Measurements from ENCODE around the gene LRRC63. TPM values are rescaled to one million over a fixed set of nuclear protein-coding genes. Genes with fewer than 3 reads are reported as not detected.
"Not testable (repeated sequence)": the region's sequence is repeated elsewhere in the genome, so short reads cannot be mapped to it uniquely, and the experiment has no call there.

Gene LRRC63, protein sequence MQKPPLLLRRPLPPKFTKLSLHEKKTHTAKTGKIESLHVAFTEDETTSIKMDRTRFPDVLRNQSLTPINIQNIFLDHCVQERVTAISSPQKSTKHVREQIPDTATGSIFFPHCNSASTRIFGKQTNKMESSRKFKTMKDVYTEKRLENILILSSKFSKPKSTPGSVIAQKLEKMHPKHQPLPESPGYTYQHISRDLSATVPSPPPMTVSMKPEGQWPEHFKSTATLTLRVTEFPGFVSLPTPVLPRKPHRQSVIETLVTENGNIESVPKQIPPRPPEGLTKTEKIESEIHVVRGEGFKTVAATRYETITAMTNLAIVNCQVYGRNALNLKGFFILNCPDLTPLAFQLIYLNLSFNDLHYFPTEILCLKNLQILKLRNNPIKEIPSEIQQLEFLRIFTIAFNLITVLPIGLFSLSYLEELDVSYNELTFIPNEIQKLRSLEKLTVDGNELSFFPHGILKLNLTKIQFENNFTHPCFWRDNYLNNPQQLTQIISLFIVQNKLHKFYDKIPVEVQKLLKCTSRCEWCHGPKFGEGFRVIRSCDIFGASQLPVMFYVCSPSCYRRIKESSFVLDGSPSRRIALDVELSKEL
- total RNA-seq = under 1 TPM; 0.55 TPM
- not detected for polyA plus RNA-seq

DNA sequence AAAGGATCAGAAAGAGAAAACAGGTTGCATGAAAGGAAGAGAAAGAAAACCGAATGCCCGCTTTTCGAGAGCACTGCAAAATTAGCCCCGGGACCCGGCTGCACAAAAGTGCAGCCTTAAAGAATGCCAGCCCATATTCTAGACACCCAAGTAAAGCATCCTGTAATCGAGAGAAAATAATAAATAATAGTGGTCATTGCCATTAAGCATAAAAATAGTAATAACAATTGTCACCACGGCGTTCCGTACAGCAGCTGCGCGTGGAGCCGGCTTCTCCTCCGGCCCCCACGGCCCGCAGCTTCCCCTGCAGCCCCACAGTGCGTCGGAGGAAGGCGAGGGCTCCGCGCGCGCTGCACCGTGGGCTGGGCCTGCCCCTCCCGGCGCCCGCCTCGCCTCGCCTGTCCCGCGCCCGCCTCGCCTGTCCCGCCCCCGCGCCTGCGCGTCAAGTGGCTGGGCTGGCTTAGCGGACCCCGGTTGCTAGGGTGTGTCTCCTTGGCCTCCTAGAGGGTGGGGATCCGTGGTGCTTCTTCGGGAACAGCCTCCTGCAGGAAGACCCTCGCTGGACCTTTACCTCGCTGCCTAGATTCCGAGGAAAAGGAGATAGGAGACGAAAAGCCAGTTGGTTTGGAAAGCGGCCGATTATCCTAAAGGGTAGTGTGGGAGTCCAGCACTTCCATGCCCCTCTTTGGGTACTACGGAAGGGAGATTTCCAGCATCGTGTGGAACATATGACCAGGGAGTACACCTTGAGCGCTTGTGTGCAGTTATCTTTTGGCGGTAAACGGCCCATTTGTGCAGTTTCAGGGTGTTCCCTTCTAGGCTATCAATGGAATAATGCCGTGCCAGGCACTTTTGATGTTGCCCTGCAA is at the start of gene LRRC63:
TSS of gene LRRC63 (plus strand) at position 446 of the 869 bp plus-strand sequence. CDS start 1,107 bp downstream, outside the sequence.
- no peaks in the 10 kb centered on the region for H3K27me3 Mint-ChIP-seq
- ChIA-PET POLR2A (interaction anchor here (0.9 to 1.6 kb wide), 6 partner anchors 10 to 160 kb away, joined by 3 to 7 read pairs (median 4); partner anchors contain the start of gene ZC3H13), CTCF (interaction anchor here (0.9 to 1.9 kb wide), 11 partner anchors 9 to 86 kb away, joined by 3 to 11 read pairs (median 3); no protein-coding TSS in a partner anchor)
- no peaks in the 10 kb centered on the region for H3K9me3 Mint-ChIP-seq
- H3K4me3 Mint-ChIP-seq = peak within 1 kb of the TSS; percentile 90 to 94 (median 92)
- Histone ChIP-seq H3K27me3 (ENCODE audit: insufficient read depth, low read length, poor library complexity, severe bottlenecking) (no peaks in the 10 kb centered on the region), H3K4me3 (ENCODE audit: low read length) (peak within 1 kb of the TSS; percentile 79), H3K27ac (ENCODE audit: low read depth, low read length) (peak within 1 kb of the TSS; percentile 90), H3K36me3 (ENCODE audit: insufficient read depth, low read length) (no peaks in the 10 kb centered on the region), H3K9me3 (ENCODE audit: low read length) (no peaks in the 10 kb centered on the region), H3K4me1 (ENCODE audit: insufficient read depth, low read length) (peaks cover 16% of the 10 kb centered on the region)
- H3K4me1 Mint-ChIP-seq = peaks cover 19 to 38% (median 20%) of the 10 kb centered on the region in 3 donors
- peaks cover 0 to 4% (median 4%) of the 10 kb centered on the region in 3 donors for H3K36me3 Mint-ChIP-seq
- H3K27ac Mint-ChIP-seq = peak within 1 kb of the TSS; percentile 78 to 98 (median 96)
- peak; percentile 74 to 90 (median 81) for DNase-seq

DNA sequence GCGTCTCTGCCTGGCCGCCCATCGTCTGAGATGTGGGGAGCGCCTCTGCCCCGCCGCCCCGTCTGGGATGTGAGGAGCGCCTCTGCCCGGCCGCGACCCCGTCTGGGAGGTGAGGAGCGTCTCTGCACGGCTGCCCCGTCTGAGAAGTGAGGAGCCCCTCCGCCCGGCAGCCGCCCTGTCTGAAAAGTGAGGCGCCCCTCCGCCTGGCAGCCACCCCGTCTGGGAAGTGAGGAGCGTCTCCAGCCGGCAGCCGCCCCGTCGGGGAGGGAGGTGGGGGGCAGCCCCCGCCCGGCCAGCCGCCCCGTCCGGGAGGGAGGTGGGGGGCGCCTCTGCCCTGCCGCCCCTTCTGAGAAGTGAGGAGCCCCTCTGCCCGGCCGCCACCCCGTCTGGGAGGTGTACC is 49.0 kb upstream of the LRRC63 start:
- POLR2A ChIA-PET; H3K27me3 ChIP-seq (ENCODE audit: insufficient read depth, low read length, poor library complexity, severe bottlenecking): not testable (repeated sequence)

DNA sequence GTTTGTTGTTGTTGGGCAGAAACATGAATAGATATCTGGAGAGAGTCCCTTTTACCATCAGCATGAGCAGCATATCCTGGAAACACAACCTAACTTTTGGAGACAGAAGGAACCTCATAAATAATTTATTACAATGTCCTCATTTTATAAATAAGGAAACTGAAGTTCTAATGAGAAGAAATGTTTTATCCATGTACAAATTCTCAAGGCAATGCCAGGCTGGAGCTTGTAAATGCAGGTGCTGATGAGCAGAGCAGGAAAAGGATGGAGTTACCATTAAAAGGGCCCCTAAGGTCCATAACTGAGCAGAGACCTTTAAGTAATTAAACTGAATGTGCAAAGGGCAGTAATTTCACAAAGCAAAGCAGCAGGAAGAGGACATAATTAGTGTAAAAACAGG is 47.1 kb upstream of the LRRC63 start:
- H3K4me1 Mint-ChIP-seq = peaks cover 76 to 92% (median 85%) of the 10 kb centered on the region in 3 donors
- Histone ChIP-seq H3K27me3 (ENCODE audit: insufficient read depth, low read length, poor library complexity, severe bottlenecking) (no peaks in the 10 kb centered on the region), H3K4me3 (ENCODE audit: low read length) (peak overlapping the region; percentile 1), H3K36me3 (ENCODE audit: insufficient read depth, low read length) (peaks cover 7% of the 10 kb centered on the region), H3K4me1 (ENCODE audit: insufficient read depth, low read length) (peaks cover 80% of the 10 kb centered on the region), H3K27ac (ENCODE audit: low read depth, low read length) (no peak overlapping the region), H3K9me3 (ENCODE audit: low read length) (no peaks in the 10 kb centered on the region)
- DNase-seq = no peak
- H3K4me3 Mint-ChIP-seq = peak overlapping the region in 6 of 7 donors; percentile 23 to 82 (median 64)
- no peaks in the 10 kb centered on the region for H3K9me3 Mint-ChIP-seq
- ChIA-PET POLR2A (no interaction called here), CTCF (interaction anchor here (10.2 kb wide), 1 partner anchor 15 kb away, joined by 105 read pairs; the partner anchor contains the start of gene LCP1)
- H3K27me3 Mint-ChIP-seq = no peaks in the 10 kb centered on the region
- peaks cover 3 to 39% (median 6%) of the 10 kb centered on the region in 3 donors for H3K36me3 Mint-ChIP-seq
- peak overlapping the region; percentile 52 to 98 (median 91) for H3K27ac Mint-ChIP-seq

More for the DNA sequence above, 49.0 kb upstream of the LRRC63 start:
- peak overlapping the region in 7 of 8 donors; percentile 55 to 100 (median 92) for H3K27ac Mint-ChIP-seq
- peaks cover 3 to 46% (median 10%) of the 10 kb centered on the region in 3 donors for H3K36me3 Mint-ChIP-seq
- not testable (repeated sequence) for H3K4me3 ChIP-seq (ENCODE audit: low read length); H3K27ac ChIP-seq (ENCODE audit: low read depth, low read length); H3K9me3 Mint-ChIP-seq; H3K27me3 Mint-ChIP-seq; H3K9me3 ChIP-seq (ENCODE audit: low read length)
- CTCF ChIA-PET = interaction anchor here (6.6 kb wide), 1 partner anchor 10 kb away, joined by 128 read pairs; no protein-coding TSS in a partner anchor
- H3K4me1 Mint-ChIP-seq = peaks cover 69 to 84% (median 83%) of the 10 kb centered on the region in 3 donors
- Histone ChIP-seq H3K4me1 (ENCODE audit: insufficient read depth, low read length) (peaks cover 72% of the 10 kb centered on the region), H3K36me3 (ENCODE audit: insufficient read depth, low read length) (peaks cover 23% of the 10 kb centered on the region)
- peak in 1 of 5 donors; percentile 55 for DNase-seq
- H3K4me3 Mint-ChIP-seq = peak overlapping the region in 4 of 7 donors; percentile 7 to 73 (median 34)

- no peaks in the 10 kb centered on the region for H3K9me3 ChIP-seq (ENCODE audit: low read length)
- H3K36me3 ChIP-seq (ENCODE audit: insufficient read depth, low read length) = peaks cover 4% of the 10 kb centered on the region
- ChIA-PET POLR2A (interaction anchor here (1.0 kb wide), 1 partner anchor 17 kb away, joined by 4 read pairs; the partner anchor contains the start of gene LCP1), CTCF (interaction anchor here (10.2 kb wide), 1 partner anchor 14 kb away, joined by 105 read pairs; the partner anchor contains the start of gene LCP1)
- peaks cover 80% of the 10 kb centered on the region for H3K4me1 ChIP-seq (ENCODE audit: insufficient read depth, low read length)
- no peaks in the 10 kb centered on the region for H3K27me3 ChIP-seq (ENCODE audit: insufficient read depth, low read length, poor library complexity, severe bottlenecking)
- H3K27ac Mint-ChIP-seq = peak overlapping the region; percentile 71 to 98 (median 93)
- peaks cover 3 to 37% (median 8%) of the 10 kb centered on the region in 3 donors for H3K36me3 Mint-ChIP-seq
- DNase-seq = peak in 1 of 5 donors; percentile 30
- no peaks in the 10 kb centered on the region for H3K9me3 Mint-ChIP-seq
- no peak overlapping the region for H3K4me3 ChIP-seq (ENCODE audit: low read length)
- H3K27me3 Mint-ChIP-seq = no peaks in the 10 kb centered on the region
- no peak overlapping the region for H3K27ac ChIP-seq (ENCODE audit: low read depth, low read length)
- peaks cover 76 to 92% (median 85%) of the 10 kb centered on the region in 3 donors for H3K4me1 Mint-ChIP-seq
- peak overlapping the region; percentile 29 to 73 (median 61) for H3K4me3 Mint-ChIP-seq
Observed at GRCh38 chr13:46165485-46166223, 46.1 kb upstream of the LRRC63 start.

- peak overlapping the region in 6 of 7 donors; percentile 53 to 73 (median 62) for H3K4me3 Mint-ChIP-seq
- peaks cover 81% of the 10 kb centered on the region for H3K4me1 ChIP-seq (ENCODE audit: insufficient read depth, low read length)
- no peak for DNase-seq
- no peaks in the 10 kb centered on the region for H3K9me3 Mint-ChIP-seq
- H3K4me3 ChIP-seq (ENCODE audit: low read length) = no peak overlapping the region
- CTCF ChIA-PET = interaction anchor here (1.7 to 10.2 kb wide), 2 partner anchors 13 to 20 kb away, joined by 3 to 105 read pairs; partner anchors contain the start of gene LCP1
- H3K27me3 ChIP-seq (ENCODE audit: insufficient read depth, low read length, poor library complexity, severe bottlenecking) = no peaks in the 10 kb centered on the region
- POLR2A ChIA-PET = no interaction called here
- H3K36me3 Mint-ChIP-seq = peaks cover 3 to 37% (median 10%) of the 10 kb centered on the region in 3 donors
- no peak overlapping the region for H3K27ac ChIP-seq (ENCODE audit: low read depth, low read length)
- H3K36me3 ChIP-seq (ENCODE audit: insufficient read depth, low read length) = peaks cover 4% of the 10 kb centered on the region
- no peaks in the 10 kb centered on the region for H3K27me3 Mint-ChIP-seq
- peaks cover 78 to 93% (median 86%) of the 10 kb centered on the region in 3 donors for H3K4me1 Mint-ChIP-seq
- no peaks in the 10 kb centered on the region for H3K9me3 ChIP-seq (ENCODE audit: low read length)
- H3K27ac Mint-ChIP-seq = peak overlapping the region; percentile 71 to 98 (median 92)
Observed at GRCh38 chr13:46166224-46166584, 45.5 kb upstream of the LRRC63 start.

DNA sequence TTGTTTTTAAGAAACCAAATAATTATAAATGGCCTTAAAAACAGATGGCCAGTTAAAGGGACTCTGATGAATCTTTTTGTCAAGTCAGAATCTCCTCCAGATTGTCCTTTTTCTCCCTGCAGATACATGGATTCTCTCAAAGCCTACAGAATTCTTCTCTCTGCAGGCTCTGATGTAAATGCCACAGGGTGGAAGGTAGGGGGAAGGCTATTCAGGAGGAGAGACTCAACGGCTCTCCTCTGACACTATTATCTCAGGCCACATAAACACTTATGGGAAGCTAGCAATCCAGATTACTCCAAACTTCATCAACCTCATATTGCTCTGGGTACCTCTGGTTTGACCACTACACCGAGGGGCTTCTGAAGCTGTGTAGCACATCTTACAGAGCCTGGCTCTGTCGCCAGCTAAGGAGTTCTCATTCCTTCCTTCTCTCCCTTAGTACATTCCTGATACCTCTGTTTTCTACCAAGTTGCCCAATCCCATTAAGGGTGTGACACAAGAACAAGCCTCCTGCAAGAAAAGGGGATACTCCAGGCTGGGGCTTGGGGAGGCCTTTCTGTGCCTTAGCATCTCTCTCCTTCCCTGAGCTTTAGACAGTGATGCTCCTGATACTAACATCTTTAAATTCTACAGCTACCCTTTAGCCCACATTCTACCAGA is 44.6 kb upstream of the LRRC63 start:
- no peak overlapping the region for H3K27ac ChIP-seq (ENCODE audit: low read depth, low read length)
- peaks cover 12% of the 10 kb centered on the region for H3K36me3 ChIP-seq (ENCODE audit: insufficient read depth, low read length)
- CTCF ChIA-PET = interaction anchor here (0.7 to 10.2 kb wide), 6 partner anchors 13 to 154 kb away, joined by 3 to 105 read pairs (median 4); partner anchors contain the start of gene LCP1
- H3K27ac Mint-ChIP-seq = peak overlapping the region; percentile 77 to 99 (median 98)
- POLR2A ChIA-PET = interaction anchor here (0.9 to 2.0 kb wide), 3 partner anchors 10 to 16 kb away, joined by 3 to 9 read pairs (median 3); no protein-coding TSS in a partner anchor
- no peak overlapping the region for H3K4me3 ChIP-seq (ENCODE audit: low read length)
- H3K9me3 Mint-ChIP-seq = no peaks in the 10 kb centered on the region
- peaks cover 84% of the 10 kb centered on the region for H3K4me1 ChIP-seq (ENCODE audit: insufficient read depth, low read length)
- no peaks in the 10 kb centered on the region for H3K9me3 ChIP-seq (ENCODE audit: low read length)
- H3K4me1 Mint-ChIP-seq = peaks cover 78 to 93% (median 86%) of the 10 kb centered on the region in 3 donors
- H3K27me3 Mint-ChIP-seq = no peaks in the 10 kb centered on the region
- H3K36me3 Mint-ChIP-seq = peaks cover 3 to 31% (median 10%) of the 10 kb centered on the region in 3 donors
- DNase-seq = no peak
- no peaks in the 10 kb centered on the region for H3K27me3 ChIP-seq (ENCODE audit: insufficient read depth, low read length, poor library complexity, severe bottlenecking)
- peak overlapping the region; percentile 57 to 98 (median 79) for H3K4me3 Mint-ChIP-seq

Measured in CD8-positive, alpha-beta memory T cell (primary cell).